Colonic mucosa (tissue), 4 donors: ENCODE results near the gene NUP98. TPM values are rescaled to one million over a fixed set of nuclear protein-coding genes. Genes with fewer than 3 reads are reported as not detected.
"Not testable (repeated sequence)": the region's sequence is repeated elsewhere in the genome, so short reads cannot be mapped to it uniquely, and the experiment has no call there.

Experiments
- DNase-seq: peaks from one replicate; pipeline ENCODE4 v3.0.0-alpha.2; 2020
- H3K27ac ChIP-seq: fragments of 200-600 bp; one replicate; pipeline ENCODE4 v1.8.0; 2021
- H3K27me3 ChIP-seq: fragments of 200-600 bp; one replicate; pipeline ENCODE4 v1.8.0; 2021
- H3K36me3 ChIP-seq: fragments of 200-600 bp; one replicate; pipeline ENCODE4 v1.8.0; 2021
- H3K4me1 ChIP-seq: fragments of 200-600 bp; one replicate; pipeline ENCODE4 v1.8.0; 2021; ENCODE audit warnings: mild to moderate bottlenecking
- H3K4me3 ChIP-seq: fragments of 200-600 bp; one replicate; pipeline ENCODE4 v1.8.0; 2021
- H3K9ac ChIP-seq, 2 donors: one replicate each; pipeline ENCODE4 v1.7.0; 2013; ENCODE audit warnings: control low read depth in 2 of 2, low read depth in 2 of 2, low read length in 2 of 2
- H3K9me3 ChIP-seq: fragments of 200-600 bp; one replicate; pipeline ENCODE4 v1.8.0; 2021
- CTCF ChIP-seq: fragments of 200-600 bp; IDR thresholded peaks from one replicate; pipeline ENCODE4 v1.8.0; 2022; ENCODE audit warnings: antibody characterized with exemption, mild to moderate bottlenecking
- intact Hi-C: fragments of 100-400 bp; cut with DNase I; formaldehyde crosslinking; loops from one replicate; pipeline ENCODE4 v1.14.1; 2022
- total RNA-seq, 2 donors: library from RNA; stranded (reverse); fragmentation: NEBNext Ultra II Directional in 1 of 2; extraction: Animal tissue kit (Norgen Biotek cat#: 25700) in 1 of 2; gene quantifications; one replicate each; pipeline ENCODE4 v1.2.1, GENCODE V29; 2021
- donor health status: healthy.
- donor health status: DM: no; HTN: no; CAD: no.
- donor health status: DM: no; HTN: no; CAD: no.

The NUP98 gene
- total RNA-seq, 2 donors from 2014 or later = 59.2 to 76.7 TPM

- Histone ChIP-seq H3K27ac (no peak overlapping the region), H3K4me3 (no peak overlapping the region), H3K4me1 (no peaks in the 10 kb centered on the region), H3K36me3 (no peaks in the 10 kb centered on the region), H3K27me3 (no peaks in the 10 kb centered on the region), H3K9ac (no peak overlapping the region), H3K9me3 (no peaks in the 10 kb centered on the region)
- no peak for TF ChIP-seq CTCF
- DNase-seq = no peak
- intact Hi-C loops = no loop called here
These were observed 25.0 kb upstream of the NUP98 start for GRCh38 chr11:3822312-3822711.

GRCh38 chr11:3820971-3821370, 23.6 kb upstream of the NUP98 start:
- intact Hi-C loops = no loop called here
- H3K4me3 ChIP-seq = no peak overlapping the region
- no peak for TF ChIP-seq CTCF
- no peaks in the 10 kb centered on the region for H3K27me3 ChIP-seq
- H3K9me3 ChIP-seq = no peaks in the 10 kb centered on the region
- H3K27ac ChIP-seq = no peak overlapping the region
- no peak for DNase-seq
- no peaks in the 10 kb centered on the region for H3K36me3 ChIP-seq
- H3K4me1 ChIP-seq = no peaks in the 10 kb centered on the region
- no peak overlapping the region for H3K9ac ChIP-seq

GRCh38 chr11:3817181-3817800, 19.9 kb upstream of the NUP98 start:
- Histone ChIP-seq H3K4me1 (no peaks in the 10 kb centered on the region), H3K27ac (no peak overlapping the region), H3K9ac (no peak overlapping the region), H3K36me3 (no peaks in the 10 kb centered on the region), H3K4me3 (no peak overlapping the region), H3K27me3 (no peaks in the 10 kb centered on the region), H3K9me3 (no peaks in the 10 kb centered on the region)
- no peak for TF ChIP-seq CTCF
- DNase-seq = no peak
- intact Hi-C loops = no loop called here

- H3K36me3 ChIP-seq = no peaks in the 10 kb centered on the region
- no peak for TF ChIP-seq CTCF
- no peaks in the 10 kb centered on the region for H3K27me3 ChIP-seq
- no peak overlapping the region for H3K27ac ChIP-seq
- intact Hi-C loops = no loop called here
- no peak for DNase-seq
- no peak overlapping the region for H3K4me3 ChIP-seq
- H3K9ac ChIP-seq = no peak overlapping the region
- no peaks in the 10 kb centered on the region for H3K4me1 ChIP-seq
- no peaks in the 10 kb centered on the region for H3K9me3 ChIP-seq
These were observed 19.3 kb upstream of the NUP98 start for GRCh38 chr11:3816673-3817072.

- no peaks in the 10 kb centered on the region for H3K4me1 ChIP-seq
- H3K9me3 ChIP-seq = no peaks in the 10 kb centered on the region
- H3K36me3 ChIP-seq = no peaks in the 10 kb centered on the region
- DNase-seq = no peak
- H3K4me3 ChIP-seq = no peak overlapping the region
- no peaks in the 10 kb centered on the region for H3K27me3 ChIP-seq
- intact Hi-C loops = no loop called here
- no peak for TF ChIP-seq CTCF
- H3K9ac ChIP-seq = no peak overlapping the region
- H3K27ac ChIP-seq = no peak overlapping the region
These were observed 18.5 kb upstream of the NUP98 start for GRCh38 chr11:3815845-3816244.

- H3K36me3 ChIP-seq, H3K4me1 ChIP-seq, DNase-seq, H3K9me3 ChIP-seq, H3K9ac ChIP-seq, intact Hi-C loops, H3K27ac ChIP-seq, H3K4me3 ChIP-seq, H3K27me3 ChIP-seq: not testable (repeated sequence)
These were observed 17.5 kb upstream of the NUP98 start for GRCh38 chr11:3814832-3815231.
